Muscle of arm (tissue), 12 donors: Measurements from ENCODE around the gene ACSL1. TPM values are rescaled to one million over a fixed set of nuclear protein-coding genes. Genes with fewer than 3 reads are reported as not detected.
A peak's percentile ranks its signal among the peaks of the same experiment; 100 is the strongest.
"Not testable (repeated sequence)": the region's sequence is repeated elsewhere in the genome, so short reads cannot be mapped to it uniquely, and the experiment has no call there.

Experiments used
- DNase-seq: peaks from one replicate; pipeline ENCODE4 v3.0.0-alpha.2; 2013
- polyA plus RNA-seq, 12 donors: library from polyadenylated mRNA; unstranded; fragments of 120-200 nt; gene quantifications; one replicate each; pipeline ENCODE4 v1.2.1, GENCODE V29; 2013; ENCODE audit not compliant: insufficient read length in 12 of 12

The ACSL1 gene
- polyA plus RNA-seq, 12 donors, result 27.1 to 64.0 (median 53.9) TPM; not detected in 1

DNA sequence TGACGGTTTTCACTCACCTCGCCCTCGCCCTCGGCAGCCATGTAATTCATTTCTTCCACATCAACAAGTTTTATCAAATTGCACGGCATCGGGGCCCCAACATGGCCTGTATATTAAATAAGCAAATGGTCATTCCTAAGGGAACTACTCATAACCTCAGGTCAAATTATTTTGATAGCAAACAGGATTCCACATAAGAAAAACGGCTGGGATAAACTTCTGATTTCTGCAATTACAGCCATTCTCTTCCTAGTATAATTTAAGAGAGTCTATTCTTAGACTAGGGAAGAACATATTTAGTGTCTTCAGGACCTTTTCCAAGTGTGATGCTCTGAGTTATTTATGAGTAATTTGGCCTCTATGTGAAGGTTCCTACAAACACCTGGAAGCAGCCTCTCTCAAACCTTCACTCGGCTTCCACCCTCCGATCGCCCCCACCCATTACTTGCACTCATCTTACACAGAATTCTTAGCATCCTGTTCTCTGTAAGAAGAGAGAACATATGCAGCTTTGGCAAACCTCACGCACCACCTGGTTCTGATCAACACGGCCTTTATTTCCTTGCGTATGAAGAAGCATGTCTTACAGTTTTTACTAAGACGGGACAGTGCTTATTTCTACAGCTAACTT lies 62.5 kb downstream of the ACSL1 start:
- DNase-seq, result peak; percentile 88

DNA sequence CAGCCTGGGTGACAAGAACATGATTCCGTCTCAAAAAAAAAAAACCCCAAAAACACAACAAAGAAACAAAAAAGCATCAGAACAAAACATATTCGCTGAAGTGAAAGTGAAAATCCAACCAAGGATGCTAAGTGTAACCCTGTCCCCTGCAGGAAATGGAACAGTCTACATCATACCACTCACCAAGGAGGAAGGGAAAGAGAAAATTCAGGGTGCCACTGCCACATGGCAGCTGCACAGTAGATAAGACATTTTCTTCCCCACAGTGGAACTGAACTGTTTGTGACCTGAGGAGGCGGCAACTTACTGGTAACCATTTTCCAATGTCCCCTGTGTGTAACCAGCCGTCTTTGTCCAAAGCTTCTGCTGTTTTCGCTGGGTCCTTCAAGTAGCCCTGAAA lies 63.7 kb downstream of the ACSL1 start:
- no peak for DNase-seq

DNA sequence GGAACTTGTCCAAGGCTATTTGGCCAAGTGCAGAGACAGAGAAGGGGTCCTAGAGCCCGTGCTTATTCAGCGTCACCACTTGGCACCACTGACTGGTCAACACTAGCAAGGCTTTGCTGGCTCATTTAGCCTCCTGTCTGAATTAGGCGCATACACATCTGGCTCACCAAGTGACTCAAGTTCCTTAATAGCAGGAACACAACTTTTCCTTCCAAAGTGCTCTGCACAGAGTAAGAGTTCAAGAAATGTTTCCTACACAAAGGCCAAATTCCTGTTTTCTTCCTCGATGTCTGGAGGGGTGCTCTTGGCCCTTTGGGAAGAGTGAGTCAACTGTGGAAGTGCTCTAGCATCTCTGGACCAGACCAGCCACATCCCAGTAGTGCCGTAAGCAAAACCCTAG lies 65.1 kb downstream of the ACSL1 start:
- no peak for DNase-seq

DNA sequence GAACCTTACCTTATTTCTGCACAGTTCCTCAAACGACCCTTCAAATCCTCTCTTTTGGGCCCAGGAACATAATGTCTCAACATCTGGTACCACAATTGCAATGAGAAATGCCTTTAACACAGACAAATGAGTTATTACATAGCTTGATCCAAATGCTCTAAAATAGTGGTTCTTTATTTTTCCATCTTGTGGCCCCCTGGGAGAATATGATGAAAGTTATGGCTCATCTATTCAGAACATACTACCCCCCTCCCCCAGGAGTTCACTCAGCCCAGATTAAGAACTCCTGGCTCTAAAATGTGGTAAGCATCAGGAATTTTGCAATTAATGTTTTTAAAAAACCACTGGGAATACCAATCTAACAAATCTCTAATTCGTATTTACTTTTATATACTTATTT lies 68.0 kb downstream of the ACSL1 start:
- DNase-seq, result no peak

DNA sequence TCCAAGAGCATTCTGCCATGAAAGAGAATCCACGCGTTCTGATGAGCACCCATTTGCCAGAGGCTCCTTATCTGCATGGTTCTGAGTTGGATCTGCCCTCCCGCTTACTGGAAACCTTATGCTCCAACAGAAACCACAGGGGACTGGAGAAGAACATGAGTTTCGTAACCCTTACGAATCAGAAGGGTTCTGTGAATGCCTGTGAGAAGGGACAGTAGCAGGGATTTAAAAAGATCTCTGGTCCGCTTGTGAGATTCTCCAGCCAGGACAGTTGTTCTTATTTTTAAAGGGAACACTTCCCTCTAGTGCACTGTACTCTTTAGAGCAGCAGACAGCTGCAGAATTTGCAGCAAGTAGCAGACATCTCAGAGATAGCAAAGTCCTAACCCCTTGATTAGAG lies 69.4 kb downstream of the ACSL1 start:
- DNase-seq, result no peak

DNA sequence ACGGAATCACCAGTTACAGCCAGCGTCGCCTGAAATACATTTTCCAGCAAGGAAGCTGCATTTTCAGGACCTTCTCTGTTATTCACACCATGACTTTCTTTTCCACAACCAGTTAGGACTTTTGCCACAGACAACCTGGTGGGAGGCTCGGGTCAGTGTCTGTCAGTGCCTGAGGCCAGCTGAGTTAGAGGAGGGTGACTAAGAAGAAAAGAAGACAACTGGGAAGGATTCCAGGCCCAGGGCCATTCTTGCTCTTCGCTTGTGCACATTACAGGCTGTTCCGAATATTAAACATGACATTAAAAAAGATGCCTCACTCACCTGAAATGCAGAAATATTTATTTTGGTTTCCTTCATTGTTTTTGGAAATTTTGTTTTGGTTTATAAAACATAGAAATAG lies 70.5 kb downstream of the ACSL1 start:
- DNase-seq, result no peak

DNA sequence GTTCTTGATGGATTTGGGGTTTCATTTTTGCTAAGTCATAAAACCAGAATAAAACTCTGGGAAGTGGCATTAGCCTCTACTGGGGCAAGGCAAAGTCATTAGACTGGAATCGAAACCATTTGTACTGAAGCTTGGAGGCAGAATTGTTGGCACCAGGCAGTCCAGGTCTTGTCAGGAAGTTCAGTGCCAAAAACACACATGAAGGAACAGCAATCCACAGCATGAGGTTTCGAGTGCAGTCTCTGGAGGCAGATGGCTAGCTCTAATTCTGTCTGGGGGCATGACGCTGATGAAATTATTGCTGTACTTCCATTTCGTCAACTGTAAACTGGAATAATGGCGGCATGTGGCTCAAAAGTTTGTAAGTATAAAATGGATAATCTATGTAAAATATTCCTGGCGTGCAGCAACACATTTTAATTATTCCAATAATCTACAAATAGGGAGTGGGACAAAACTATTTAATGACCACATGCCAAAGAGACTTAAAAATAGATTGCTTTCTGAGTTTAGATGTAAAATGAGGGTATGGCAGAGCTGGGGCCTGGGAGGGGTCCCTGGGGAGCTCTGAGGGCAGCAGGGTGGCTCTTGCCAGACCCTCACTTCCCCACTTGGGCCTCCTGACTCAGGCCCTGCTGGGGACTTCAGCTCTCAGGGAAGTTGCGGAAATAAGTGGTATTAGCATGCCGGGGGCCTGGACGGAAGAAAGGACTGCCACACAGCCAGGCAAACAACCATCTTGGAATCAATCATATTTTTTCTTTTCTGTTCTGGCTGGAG lies 73.1 kb downstream of the ACSL1 start:
- no peak for DNase-seq

DNA sequence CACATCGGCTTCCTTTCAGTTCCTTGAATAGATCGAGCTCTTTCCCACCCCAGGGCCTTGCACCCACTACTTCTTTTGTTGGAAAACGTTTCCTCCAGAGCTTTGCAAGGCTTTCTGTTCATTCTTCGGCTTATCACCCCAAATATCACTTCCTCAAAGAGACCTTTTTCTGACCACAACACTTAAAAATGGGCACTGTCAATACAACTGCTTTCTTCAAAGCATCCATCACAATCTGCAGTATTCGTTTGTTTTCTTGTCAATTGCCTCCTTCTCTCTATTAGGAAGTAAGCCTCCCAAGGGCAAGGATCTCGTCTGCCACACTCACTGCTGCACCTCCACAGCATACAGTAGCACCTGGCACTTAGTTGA lies 74.2 kb downstream of the ACSL1 start:
- DNase-seq, result no peak

DNA sequence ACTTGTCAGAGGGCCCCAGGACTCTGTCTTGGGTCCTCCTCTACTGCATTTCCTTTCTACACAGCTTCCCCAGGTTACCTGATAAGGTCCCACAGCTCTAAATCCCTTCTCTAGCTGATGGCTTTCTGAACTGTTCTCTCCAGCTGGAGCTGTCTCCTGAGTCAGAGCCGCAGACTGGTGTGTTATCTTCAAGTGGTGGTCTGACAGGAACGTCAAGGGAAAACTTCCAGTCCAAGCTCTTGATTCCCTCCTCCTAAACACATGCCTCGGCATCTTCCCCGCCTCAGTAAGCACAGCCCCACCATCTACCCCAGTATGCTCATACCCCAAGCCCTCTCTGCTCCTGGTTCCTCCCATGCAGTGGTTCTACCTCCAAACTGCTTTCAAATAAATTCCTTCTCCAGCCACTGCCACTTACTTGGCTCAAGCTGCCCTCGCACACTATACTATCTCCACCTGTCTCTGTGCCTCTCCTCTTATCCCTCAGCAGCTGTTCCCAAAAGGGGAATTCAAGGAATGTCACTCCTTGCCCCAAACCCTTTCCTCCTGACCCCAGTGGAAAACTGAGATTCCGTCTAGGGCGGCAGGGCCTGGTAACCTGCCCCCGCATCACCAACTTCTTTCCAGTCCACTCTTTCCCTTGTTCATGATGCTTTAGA lies 74.7 kb downstream of the ACSL1 start:
- no peak for DNase-seq

DNA sequence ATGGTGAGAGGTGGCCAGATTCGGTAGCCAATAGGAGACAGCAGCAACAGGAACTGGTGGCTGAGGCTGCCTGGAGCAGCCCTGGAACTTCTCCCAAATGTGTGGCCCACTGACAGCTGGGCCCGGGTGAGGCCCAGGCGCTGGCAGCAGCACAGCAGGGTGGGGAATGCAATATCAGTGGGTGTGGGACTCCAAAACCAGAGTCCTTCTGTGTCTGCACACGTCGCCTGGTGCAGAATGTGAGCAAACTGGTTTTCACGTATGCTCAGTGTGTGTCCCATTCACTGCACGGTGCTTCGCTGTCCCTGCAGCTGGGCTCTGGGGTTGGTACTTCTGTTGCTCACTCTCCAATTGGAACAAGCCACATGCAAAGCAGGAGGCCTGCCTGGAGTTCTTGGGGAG lies 77.5 kb downstream of the ACSL1 start:
- DNase-seq, result peak; percentile 39

DNA sequence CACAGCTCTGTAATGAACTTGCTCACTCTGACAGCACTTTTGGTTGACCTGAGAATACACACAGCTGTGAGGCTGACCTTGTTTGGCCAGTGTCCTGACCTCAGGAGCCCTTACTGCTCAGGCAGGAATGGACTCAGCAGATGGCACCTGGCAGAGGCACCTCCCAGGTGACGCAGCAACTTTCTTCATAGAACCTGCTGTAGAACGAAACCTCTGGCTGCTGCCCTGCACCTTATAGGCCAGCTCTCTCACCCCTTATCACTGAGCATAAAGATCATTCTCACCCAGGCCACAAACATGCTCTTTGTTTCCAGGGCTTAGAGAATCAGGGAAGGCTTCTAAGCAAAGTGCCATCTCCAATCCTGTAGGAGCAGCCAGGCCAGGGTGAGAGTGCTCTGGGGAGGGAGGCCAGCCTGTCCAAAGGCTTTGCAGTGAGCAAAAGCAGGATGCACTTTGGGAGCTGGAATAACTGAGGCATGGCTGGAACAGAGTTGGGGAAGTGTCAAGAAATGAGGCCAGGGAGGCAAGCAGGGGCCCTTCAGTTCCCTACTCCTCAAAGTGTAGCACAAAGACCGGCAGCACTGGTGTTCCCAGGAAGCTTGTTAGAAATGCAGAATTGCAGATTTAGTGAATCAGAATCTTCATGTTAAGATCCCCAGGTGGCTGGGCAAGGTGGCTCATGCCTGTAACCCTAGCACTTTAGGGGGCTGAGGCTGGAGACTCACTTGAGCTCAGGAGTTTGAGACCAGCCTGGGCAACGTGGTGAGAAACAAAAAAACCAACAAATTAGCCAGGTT lies 78.5 kb downstream of the ACSL1 start:
- DNase-seq, result no peak

DNA sequence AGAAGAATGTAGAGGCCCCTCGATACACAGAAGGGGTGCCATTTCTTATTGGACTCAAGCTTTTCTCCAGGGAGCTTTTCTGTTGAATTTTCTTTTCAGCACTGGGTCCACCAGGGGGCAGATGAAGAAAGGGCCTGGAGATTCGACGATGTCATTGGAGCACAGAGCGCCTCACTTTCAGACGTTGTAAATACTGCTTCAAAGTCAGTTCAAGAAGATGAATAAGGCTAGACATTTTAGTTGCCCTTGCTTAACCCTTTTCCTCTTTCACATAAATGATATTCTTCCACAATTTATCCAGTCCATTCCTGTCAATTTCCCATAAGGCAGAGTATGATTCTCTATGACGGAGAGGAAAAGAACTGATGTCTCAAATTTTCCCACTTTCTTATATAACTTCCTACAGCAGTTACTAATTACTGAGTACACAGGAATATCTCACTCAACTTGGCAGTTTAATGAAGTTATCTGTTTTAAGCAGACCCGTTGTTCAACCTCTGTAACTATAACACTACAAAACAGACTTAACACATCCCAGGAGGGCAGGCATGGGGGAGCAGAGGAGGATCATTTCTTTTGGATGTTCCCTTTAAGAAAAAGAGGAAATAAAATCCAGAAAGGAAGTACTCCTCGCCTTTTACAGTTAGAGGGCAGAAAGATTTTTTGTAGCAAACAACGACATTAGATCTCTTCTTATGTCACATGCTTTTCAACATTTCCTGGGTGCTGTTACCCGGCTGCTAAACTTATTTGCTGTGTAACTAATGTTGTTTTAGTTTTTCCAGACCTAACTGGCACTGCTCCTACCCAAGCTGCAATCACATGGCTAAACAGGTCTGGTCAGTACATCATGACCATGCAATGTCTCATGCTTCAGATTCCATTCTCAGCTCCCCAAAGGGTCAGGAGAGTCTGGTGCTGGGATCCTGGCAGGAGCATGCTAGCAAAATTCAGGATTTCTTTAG lies 79.7 kb downstream of the ACSL1 start:
- peak; percentile 87 for DNase-seq

DNA sequence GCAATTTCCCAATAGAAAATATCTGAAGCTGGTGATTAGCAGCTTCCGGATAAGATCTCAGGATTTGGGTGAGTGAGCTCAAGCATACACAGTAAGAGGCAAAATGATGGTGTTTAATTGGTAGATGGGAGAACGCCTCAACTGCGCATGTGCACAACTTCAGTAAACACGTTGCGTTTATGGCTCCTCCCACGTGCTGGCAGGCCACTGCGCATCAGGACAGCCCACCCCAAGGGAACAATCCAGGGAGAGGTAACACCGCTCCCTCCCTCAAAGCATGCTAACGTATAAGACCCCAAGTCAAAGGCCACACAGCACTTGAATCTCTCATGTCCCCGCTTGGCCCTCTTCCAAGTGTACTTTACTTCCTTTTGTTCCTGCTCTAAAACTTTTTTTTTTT lies 81.5 kb downstream of the ACSL1 start:
- DNase-seq, result no peak

DNA sequence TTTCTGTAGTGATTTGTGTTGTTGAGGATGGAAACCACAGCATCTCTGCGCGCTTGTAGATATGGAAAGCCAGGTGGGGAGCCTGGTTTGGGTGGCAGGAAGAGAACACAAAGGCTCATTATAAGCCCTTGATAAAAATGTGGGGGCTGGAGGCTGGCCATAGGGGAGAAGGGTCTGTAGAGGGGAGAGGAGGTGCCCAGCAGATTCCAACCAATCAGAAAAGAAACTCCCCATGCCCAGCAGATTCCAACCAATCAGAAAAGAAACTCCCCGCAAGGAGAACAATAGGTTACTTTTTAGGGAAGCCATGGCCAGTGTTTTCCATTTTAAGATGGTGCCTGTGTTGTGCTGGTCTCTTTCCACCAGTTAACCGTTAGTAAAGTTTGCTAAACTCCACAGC lies 82.1 kb downstream of the ACSL1 start:
- no peak for DNase-seq

DNA sequence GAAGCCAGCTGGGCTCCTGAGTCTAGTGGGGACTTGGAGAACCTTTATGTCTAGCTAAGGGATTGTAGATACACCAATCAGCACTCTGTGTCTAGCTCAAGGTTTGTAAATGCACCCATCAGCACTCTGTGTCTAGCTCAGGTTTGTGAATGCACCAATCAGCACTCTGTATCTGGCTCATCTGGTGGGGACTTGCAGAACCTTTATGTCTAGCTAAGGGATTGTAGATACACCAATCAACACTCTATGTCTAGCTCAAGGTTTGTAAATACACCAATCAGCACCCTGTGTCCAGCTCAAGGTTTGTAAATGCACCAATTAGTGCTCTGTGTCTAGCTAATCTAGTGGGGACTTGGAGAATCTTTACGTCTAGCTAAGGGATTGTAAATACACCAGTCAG lies 84.1 kb downstream of the ACSL1 start:
- DNase-seq, result not testable (repeated sequence)

DNA sequence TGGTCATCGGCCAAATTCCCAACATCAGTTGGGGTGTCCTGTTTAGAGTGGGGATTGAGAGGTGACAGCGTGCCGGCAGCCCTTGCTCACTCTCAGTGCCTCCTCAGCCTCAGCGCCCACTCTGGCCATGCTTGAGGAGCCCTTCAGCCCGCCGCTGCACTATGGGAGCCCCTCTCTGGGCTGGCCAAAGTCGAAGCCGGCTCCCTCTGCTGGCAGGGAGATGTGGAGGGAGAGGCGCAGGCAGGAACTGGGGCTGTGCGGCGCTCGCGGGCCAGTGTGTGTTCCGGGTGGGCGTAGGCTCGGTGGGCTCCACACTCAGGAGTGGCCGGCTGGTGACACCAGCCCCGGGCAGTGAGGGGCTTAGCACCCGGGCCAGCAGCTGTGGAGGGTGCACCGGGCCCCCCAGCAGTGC lies 84.8 kb downstream of the ACSL1 start:
- DNase-seq, result no peak

DNA sequence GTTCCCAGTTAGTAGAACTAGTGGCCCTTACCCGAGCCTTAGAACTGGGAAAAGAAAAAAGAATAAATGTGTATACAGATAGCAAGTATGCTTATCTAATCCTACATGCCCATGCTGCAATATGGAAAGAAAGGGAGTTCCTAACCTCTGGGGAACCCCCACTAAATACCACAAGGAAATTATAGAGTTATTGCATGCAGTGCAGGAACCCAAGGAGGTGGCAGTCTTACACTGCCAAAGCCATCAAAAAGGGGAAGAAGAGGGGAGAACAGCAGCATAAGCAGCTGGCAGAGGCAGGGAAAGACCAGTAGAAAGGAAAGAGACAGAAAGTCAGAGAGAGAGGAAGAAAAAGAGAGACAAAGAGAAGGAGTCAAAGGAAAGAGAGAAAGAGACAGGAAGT lies 86.2 kb downstream of the ACSL1 start:
- not testable (repeated sequence) for DNase-seq

DNA sequence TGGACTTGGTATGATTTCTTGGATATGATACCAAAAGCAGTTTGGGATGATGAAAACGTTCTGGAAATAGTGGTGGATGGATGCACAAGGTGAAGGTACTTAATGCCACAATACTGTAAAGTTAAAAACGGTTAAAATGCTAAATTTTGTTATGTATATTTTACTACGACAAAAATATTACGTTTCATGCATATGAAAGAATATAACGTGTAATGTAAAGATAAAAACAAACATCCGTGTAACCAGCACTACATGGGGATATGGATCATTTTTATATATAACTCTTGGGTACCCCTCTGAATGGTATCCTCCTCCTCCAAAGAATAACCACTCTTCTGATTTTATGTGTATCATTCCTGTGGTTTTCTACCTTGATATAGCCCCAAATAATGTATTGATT lies 91.0 kb downstream of the ACSL1 start:
- DNase-seq, result no peak

DNA sequence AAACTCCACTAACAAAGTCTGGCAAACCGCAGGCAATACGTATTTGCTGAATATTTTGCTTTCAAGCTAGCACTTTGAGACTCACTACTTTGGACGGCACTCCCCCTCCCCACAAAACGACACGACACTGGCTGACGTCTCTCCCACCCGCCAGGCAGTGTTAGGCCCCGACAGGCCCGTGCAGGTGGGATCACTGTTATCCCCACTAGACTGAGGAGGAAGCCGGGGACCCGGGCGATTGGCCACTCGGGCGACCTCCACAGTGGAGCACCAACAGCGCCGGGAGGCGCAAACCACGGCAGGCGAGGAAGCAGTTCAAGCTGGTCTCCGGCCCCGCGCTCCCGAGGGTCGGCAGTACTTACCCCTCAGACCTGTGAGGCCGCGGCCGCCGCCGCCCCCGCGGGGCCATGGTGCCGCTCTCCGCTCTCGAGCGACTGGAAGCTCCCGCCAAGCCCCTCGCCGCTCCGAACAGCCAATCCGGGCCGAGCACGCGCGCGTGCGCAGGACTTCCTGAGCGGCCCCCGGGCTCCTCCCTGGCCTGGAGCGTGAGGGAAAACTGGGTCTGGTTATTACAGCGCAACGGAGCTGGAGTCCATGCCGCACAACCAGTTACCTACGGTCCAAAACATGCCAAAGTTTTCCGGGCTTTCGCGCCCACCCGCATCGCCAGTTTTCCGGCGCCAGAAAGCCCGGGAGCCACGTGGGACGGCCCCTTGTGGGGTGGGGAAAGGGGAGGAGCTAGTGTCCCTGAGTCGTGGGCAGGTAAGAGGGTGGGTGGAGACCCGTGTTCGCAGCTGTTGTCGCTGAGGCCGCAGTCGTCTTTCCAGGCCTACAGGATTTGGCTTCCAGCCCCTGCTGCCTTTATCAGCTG lies 91.9 kb downstream of the ACSL1 start, which contains the start of gene CENPU:
Gene CENPU (minus strand): TSS at position 443 of the 871 bp plus-strand sequence. CDS start 34 bp downstream, at position 409.
- peak; percentile 98 for DNase-seq

DNA sequence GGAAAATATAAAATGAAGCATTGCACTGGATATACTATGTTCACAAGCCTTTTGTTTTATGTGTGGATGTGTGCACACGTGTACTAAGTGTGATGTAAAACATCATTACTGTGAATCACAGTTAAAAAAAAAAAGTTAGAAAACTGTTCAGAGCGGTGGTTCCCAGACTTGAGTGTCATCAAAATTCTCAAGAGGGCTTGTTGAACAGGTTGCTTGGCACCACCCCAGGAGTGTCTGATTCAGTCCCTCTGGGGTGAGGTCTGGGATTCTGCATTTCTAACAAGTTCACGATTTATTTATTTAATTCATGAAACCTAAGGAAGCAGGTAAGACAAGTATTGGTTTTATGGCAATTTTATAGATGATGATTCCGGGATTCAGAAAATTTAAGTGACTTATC lies 93.6 kb downstream of the ACSL1 start:
- DNase-seq, result no peak
